Ascending aorta (tissue), 2 donors: ENCODE results near the gene HIPK2. TPM values are rescaled to one million over a fixed set of nuclear protein-coding genes. Genes with fewer than 3 reads are reported as not detected.
A peak's percentile ranks its signal among the peaks of the same experiment; 100 is the strongest.

Source experiments
- DNase-seq, 2 donors: peaks; one replicate each; pipeline ENCODE4 v3.0.0-alpha.2; 2019; ENCODE audit warnings: low spot score in 2 of 2
- H3K27ac ChIP-seq, 2 donors: fragments of 200-600 bp; sonication (generic); one replicate each; pipeline ENCODE4 v1.5.1; 2016 to 2017; ENCODE audit warnings: mild to moderate bottlenecking in 1 of 2
- H3K27me3 ChIP-seq: fragments of 200-600 bp; sonication (generic); one replicate; pipeline ENCODE4 v1.5.1; 2017
- H3K36me3 ChIP-seq, 2 donors: fragments of 200-600 bp; sonication (generic); one replicate each; pipeline ENCODE4 v1.5.1; 2016
- H3K4me1 ChIP-seq, 2 donors: fragments of 200-600 bp; sonication (generic); one replicate each; pipeline ENCODE4 v1.5.1; 2016 to 2017; ENCODE audit warnings: mild to moderate bottlenecking in 1 of 2
- H3K4me3 ChIP-seq, 2 donors: fragments of 200-600 bp; sonication (generic); one replicate each; pipeline ENCODE4 v1.5.1; 2016 to 2017; ENCODE audit warnings: mild to moderate bottlenecking in 1 of 2
- H3K9me3 ChIP-seq, 2 donors: fragments of 200-600 bp; sonication (generic); one replicate each; pipeline ENCODE4 v1.5.1; 2016
- intact Hi-C: fragments of 100-400 bp; cut with DNase I; formaldehyde crosslinking; loops from one replicate; pipeline ENCODE4 v1.15.1; 2023
- total RNA-seq: library from RNA; depleted of rRNA; stranded (reverse); fragments of >200 nt; gene quantifications from one replicate; pipeline ENCODE4 v1.1.0, GENCODE V29; 2016
- TF ChIP-seq, protein P1 (sequence below), 3 experiments: fragments of 200-600 bp in 2 of 3; fragments of 450-650 bp in 1 of 3; sonication (generic) in 2 of 3; IDR thresholded peaks; one replicate each; pipeline ENCODE4 v1.5.1; 2016 to 2019; ENCODE audit warnings: antibody characterized with exemption in 3 of 3, mild to moderate bottlenecking in 1 of 3, moderate library complexity in 1 of 3

HIPK2 gene
- total RNA-seq, 1 donor from 2014 or later = 53.9 TPM

GRCh38 chr7:139706837-139707236 is 71.0 kb downstream of the HIPK2 start:
- intact Hi-C loops = no loop called here
- Histone ChIP-seq H3K27ac (no peak overlapping the region), H3K4me1 (peaks cover 0 to 18% of the 10 kb centered on the region in 2 donors), H3K27me3 (no peaks in the 10 kb centered on the region), H3K4me3 (no peak overlapping the region), H3K36me3 (peaks cover 11 to 29% of the 10 kb centered on the region in 2 donors), H3K9me3 (no peaks in the 10 kb centered on the region)
- TF ChIP-seq, protein P1, sequence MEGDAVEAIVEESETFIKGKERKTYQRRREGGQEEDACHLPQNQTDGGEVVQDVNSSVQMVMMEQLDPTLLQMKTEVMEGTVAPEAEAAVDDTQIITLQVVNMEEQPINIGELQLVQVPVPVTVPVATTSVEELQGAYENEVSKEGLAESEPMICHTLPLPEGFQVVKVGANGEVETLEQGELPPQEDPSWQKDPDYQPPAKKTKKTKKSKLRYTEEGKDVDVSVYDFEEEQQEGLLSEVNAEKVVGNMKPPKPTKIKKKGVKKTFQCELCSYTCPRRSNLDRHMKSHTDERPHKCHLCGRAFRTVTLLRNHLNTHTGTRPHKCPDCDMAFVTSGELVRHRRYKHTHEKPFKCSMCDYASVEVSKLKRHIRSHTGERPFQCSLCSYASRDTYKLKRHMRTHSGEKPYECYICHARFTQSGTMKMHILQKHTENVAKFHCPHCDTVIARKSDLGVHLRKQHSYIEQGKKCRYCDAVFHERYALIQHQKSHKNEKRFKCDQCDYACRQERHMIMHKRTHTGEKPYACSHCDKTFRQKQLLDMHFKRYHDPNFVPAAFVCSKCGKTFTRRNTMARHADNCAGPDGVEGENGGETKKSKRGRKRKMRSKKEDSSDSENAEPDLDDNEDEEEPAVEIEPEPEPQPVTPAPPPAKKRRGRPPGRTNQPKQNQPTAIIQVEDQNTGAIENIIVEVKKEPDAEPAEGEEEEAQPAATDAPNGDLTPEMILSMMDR (IDR thresholded peaks at IDR 0.05) = no peak
- no peak for DNase-seq

DNA sequence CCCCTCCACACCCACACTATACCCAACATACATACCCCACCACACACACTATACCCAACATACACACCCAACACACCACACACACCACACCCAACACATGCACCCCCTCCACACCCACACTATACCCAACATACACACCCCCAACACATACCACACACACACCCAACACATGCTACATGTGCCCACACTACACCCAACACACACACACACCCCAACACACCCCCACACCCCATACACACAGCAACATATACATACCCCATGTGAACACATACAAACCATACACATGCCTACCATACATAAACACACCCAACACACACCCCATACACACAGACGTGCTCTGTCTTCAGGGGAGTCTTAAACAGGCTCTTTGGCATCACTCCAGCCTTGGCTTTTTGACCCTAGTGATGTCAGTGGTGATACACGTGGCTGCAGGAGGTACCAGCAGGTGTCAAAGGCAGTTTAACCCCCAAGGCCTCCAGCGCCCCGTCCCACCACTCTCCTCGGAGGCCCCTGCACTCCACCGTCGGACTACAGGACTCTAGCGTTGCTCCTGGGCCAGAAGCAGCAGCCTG is 73.4 kb downstream of the HIPK2 start:
- TF ChIP-seq, protein P1 (IDR thresholded peaks at IDR 0.05) = no peak
- Histone ChIP-seq H3K27ac (no peak overlapping the region), H3K27me3 (no peaks in the 10 kb centered on the region), H3K9me3 (no peaks in the 10 kb centered on the region), H3K4me1 (peaks cover 0 to 18% of the 10 kb centered on the region in 2 donors), H3K36me3 (peaks cover 14 to 36% of the 10 kb centered on the region in 2 donors), H3K4me3 (no peak overlapping the region)
- no peak for DNase-seq
- intact Hi-C loops = no loop called here

DNA sequence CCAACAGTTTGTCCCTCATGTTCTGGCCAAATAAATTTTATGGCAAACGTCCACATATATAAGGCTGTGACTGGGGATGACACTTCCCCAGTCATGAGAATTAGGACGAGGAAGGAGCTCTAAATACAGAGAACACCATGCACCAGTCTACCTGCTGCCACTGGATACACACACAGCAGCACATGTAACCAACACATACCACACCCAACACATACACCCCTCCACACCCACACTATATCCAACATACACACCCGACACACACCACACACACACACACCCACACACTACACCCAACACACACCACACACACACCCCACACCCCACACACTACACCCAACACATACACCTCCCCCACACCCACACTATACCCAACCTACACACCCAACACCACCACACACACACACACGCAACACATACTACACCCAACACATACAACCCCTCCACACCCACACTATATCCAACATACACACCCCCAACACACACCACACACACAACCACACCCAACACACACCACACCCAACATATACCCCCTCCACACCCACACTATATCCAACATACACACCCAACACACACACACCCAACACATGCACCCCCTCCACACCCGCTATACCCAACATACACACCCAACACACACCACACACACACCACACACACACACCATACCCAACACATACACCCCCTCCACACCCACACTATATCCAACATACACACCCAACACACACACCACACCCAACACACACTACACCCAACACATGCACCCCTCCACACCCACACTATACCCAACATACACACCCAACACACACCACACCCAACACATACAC is 74.1 kb downstream of the HIPK2 start:
- no peaks in the 10 kb centered on the region for H3K9me3 ChIP-seq
- TF ChIP-seq, protein P1 (IDR thresholded peaks at IDR 0.05) = no peak
- intact Hi-C loops = no loop called here
- H3K36me3 ChIP-seq = peaks cover 14 to 35% of the 10 kb centered on the region in 2 donors
- H3K27ac ChIP-seq = no peak overlapping the region
- no peak overlapping the region for H3K4me3 ChIP-seq
- peaks cover 0 to 18% of the 10 kb centered on the region in 2 donors for H3K4me1 ChIP-seq
- H3K27me3 ChIP-seq = no peaks in the 10 kb centered on the region
- no peak for DNase-seq

GRCh38 chr7:139702811-139703486 is 74.8 kb downstream of the HIPK2 start:
- TF ChIP-seq, protein P1 (IDR thresholded peaks at IDR 0.05) = no peak
- peak overlapping the region in 1 of 2 donors; percentile 31 for H3K27ac ChIP-seq
- intact Hi-C loops = no loop called here
- peaks cover 14 to 27% of the 10 kb centered on the region in 2 donors for H3K36me3 ChIP-seq
- no peak overlapping the region for H3K4me3 ChIP-seq
- no peaks in the 10 kb centered on the region for H3K9me3 ChIP-seq
- peaks cover 0 to 18% of the 10 kb centered on the region in 2 donors for H3K4me1 ChIP-seq
- DNase-seq = no peak
- no peaks in the 10 kb centered on the region for H3K27me3 ChIP-seq

DNA sequence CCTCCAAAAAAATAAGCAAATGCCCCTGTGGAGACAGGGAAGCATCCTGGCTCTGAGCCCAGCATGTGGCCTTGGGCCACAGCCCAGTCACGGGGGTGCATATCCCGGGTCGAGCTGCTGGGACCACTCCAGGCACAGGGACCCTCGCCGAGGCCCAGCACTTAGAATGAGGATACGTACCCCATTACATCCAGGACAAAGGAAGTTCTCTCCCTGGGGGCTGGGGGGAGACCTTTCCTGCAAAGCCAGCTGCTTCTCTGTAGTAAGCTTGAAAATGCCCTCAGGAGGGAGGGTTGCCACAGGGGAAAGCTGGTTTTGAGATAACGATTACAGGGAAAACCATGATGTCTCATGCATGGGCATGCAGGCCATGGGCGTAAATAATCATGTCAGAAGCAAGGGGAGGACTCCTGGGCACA is 75.5 kb downstream of the HIPK2 start:
- Histone ChIP-seq H3K4me3 (no peak overlapping the region), H3K36me3 (peaks cover 11 to 21% of the 10 kb centered on the region in 2 donors), H3K27ac (peak overlapping the region in 1 of 2 donors; percentile 31), H3K4me1 (peaks cover 0 to 18% of the 10 kb centered on the region in 2 donors), H3K27me3 (no peaks in the 10 kb centered on the region), H3K9me3 (no peaks in the 10 kb centered on the region)
- DNase-seq = no peak
- intact Hi-C loops = no loop called here
- TF ChIP-seq, protein P1 (IDR thresholded peaks at IDR 0.05) = no peak
